ENCODE measurements around the gene C7.

GRCh38 chr5:40999966-41000365 lies 90.7 kb downstream of the C7 start:
- TF ChIP-seq CTCF (IDR thresholded peaks at IDR 0.05), result no peak
- TF ChIP-seq POLR2A (IDR thresholded peaks at IDR 0.05), result no peak
